Activated T-cell treated with anti-CD3 and anti-CD28 coated beads, Interleukin-2, amount 50 U/mL, for 72 hours (primary cell): ENCODE measurements around the gene ASB13. TPM values are rescaled to one million over a fixed set of nuclear protein-coding genes. Genes with fewer than 3 reads are reported as not detected.

Experiments used
- ATAC-seq, 2 donors: fragments of 150-1000 bp; cut with Tn5 transposase; replicated peaks in 1 of 2; 2 replicates each; pipeline ENCODE4 v1.10.0; 2021; ENCODE audit warnings: moderate library complexity in 2 of 2, mild to moderate bottlenecking in 1 of 2
- DNase-seq, 2 donors: peaks; one replicate each; pipeline ENCODE4 v3.0.0; 2021 to 2022; ENCODE audit warnings: mixed read lengths in 1 of 2
- H3K27ac Mint-ChIP-seq: one replicate; pipeline ENCODE4 v1.8.0; 2022; ENCODE audit warnings: mild to moderate bottlenecking, moderate library complexity, mixed read lengths
- H3K27me3 Mint-ChIP-seq: one replicate; pipeline ENCODE4 v1.8.0; 2022; ENCODE audit warnings: low read depth, mixed read lengths
- H3K36me3 Mint-ChIP-seq, 2 donors: one replicate each; pipeline ENCODE4 v1.8.0; 2022; ENCODE audit warnings: mixed read lengths in 2 of 2, mild to moderate bottlenecking in 1 of 2; ENCODE audit not compliant: insufficient read depth in 2 of 2
- H3K4me1 Mint-ChIP-seq: one replicate; pipeline ENCODE4 v1.8.0; 2022; ENCODE audit warnings: low read depth, mixed read lengths
- H3K4me3 Mint-ChIP-seq, 2 donors: one replicate each; pipeline ENCODE4 v1.8.0; 2022; ENCODE audit warnings: mild to moderate bottlenecking in 2 of 2, mixed read lengths in 2 of 2, moderate library complexity in 2 of 2
- H3K9me3 Mint-ChIP-seq, 2 donors: one replicate each; pipeline ENCODE4 v1.8.0; 2022; ENCODE audit warnings: mixed read lengths in 2 of 2
- total RNA-seq, 2 donors: library from RNA; stranded (reverse); gene quantifications; one replicate each; pipeline ENCODE4 v1.2.3, GENCODE V29; 2022

The ASB13 gene
- total RNA-seq, 2 donors from 2014 or later: 7.0 to 7.8 TPM

- ATAC-seq: no peak
- H3K27me3 Mint-ChIP-seq: no peaks in the 10 kb centered on the region
- H3K27ac Mint-ChIP-seq: no peak overlapping the region
- H3K36me3 Mint-ChIP-seq: no peaks in the 10 kb centered on the region
- peaks cover 22% of the 10 kb centered on the region for H3K4me1 Mint-ChIP-seq
- no peak for DNase-seq
- no peak overlapping the region for H3K4me3 Mint-ChIP-seq
- no peaks in the 10 kb centered on the region for H3K9me3 Mint-ChIP-seq
Observed at GRCh38 chr10:5650664-5651387, 15.6 kb downstream of the ASB13 start.

DNA sequence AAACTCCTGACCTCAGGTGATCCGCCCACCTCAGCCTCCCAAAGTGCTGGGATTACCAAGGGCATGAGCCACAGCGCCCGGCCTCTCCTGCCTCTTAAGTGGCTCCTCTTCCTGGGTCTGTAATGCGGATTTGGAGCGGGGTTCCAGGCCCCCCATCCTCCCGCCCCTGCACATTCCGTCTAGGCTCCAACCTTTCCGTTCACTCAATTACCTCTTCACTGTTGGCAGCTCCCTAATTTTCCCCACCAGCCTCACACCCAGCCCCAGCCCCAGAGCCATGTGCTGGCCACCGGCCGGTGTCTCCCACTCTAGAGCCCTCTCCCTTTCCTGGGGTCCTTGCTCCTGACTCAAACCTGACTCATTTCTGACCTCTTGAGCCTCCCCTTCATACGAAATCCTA lies 16.6 kb downstream of the ASB13 start:
- Mint-ChIP-seq H3K4me1 (peaks cover 11% of the 10 kb centered on the region), H3K4me3 (no peak overlapping the region), H3K27ac (no peak overlapping the region), H3K36me3 (no peaks in the 10 kb centered on the region), H3K9me3 (no peaks in the 10 kb centered on the region), H3K27me3 (no peaks in the 10 kb centered on the region)
- DNase-seq (no peak), ATAC-seq (no peak)

- ATAC-seq (peak in 1 of 2 donors; percentile 32), DNase-seq (no peak)
- Mint-ChIP-seq H3K27me3 (no peaks in the 10 kb centered on the region), H3K9me3 (no peaks in the 10 kb centered on the region), H3K27ac (no peak overlapping the region), H3K36me3 (peaks cover 0 to 2% of the 10 kb centered on the region in 2 donors), H3K4me3 (no peak overlapping the region), H3K4me1 (peaks cover 1% of the 10 kb centered on the region)
Observed at GRCh38 chr10:5648494-5649457, 17.6 kb downstream of the ASB13 start.

GRCh38 chr10:5647507-5648240 lies 18.7 kb downstream of the ASB13 start:
- H3K4me3 Mint-ChIP-seq: no peak overlapping the region

DNA sequence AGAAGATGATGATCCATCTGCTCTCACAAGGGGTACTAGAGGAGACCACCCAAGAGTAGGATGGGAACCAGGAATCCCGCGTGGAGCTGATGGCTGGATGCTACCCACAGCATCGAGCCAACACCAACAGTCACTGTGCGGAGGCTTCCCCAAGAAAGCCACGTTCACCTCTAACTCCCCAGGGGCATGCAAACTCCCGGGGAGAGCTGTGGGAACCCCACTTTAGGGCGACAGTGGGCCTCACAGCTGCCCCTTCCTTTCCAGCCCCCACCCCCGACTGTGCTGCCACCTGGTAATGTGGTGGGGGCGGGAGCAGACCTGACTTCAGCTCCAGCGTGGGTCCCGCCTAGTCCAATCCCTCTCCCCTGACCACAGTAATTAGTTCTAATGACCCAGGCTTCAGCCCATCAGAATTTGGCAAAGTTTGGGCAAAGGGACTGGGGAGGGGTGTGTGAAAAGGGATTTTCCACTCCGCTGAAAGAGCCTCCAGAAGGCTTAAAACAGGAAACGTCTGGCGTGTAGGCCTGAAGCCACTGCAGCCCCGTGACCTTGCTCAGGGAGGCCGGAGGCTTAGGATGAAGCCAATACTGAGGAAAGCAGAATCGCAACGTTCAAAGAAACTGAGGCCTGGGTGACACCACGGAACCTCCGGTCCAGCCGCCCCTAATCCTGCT lies 20.3 kb downstream of the ASB13 start:
- H3K4me3 Mint-ChIP-seq: no peak overlapping the region
- H3K4me1 Mint-ChIP-seq: no peaks in the 10 kb centered on the region
- DNase-seq (no peak), ATAC-seq (no peak)
- peaks cover 0 to 2% of the 10 kb centered on the region in 2 donors for H3K36me3 Mint-ChIP-seq
- no peak overlapping the region for H3K27ac Mint-ChIP-seq
- H3K9me3 Mint-ChIP-seq: no peaks in the 10 kb centered on the region
- no peaks in the 10 kb centered on the region for H3K27me3 Mint-ChIP-seq

More at GRCh38 chr10:5647507-5648240, 18.7 kb downstream of the ASB13 start:
- no peaks in the 10 kb centered on the region for H3K4me1 Mint-ChIP-seq
- DNase-seq (no peak), ATAC-seq (no peak)
- peak overlapping the region; percentile 54 for H3K27ac Mint-ChIP-seq
- H3K27me3 Mint-ChIP-seq: no peaks in the 10 kb centered on the region
- peaks cover 0 to 2% of the 10 kb centered on the region in 2 donors for H3K36me3 Mint-ChIP-seq
- H3K9me3 Mint-ChIP-seq: no peaks in the 10 kb centered on the region

DNA sequence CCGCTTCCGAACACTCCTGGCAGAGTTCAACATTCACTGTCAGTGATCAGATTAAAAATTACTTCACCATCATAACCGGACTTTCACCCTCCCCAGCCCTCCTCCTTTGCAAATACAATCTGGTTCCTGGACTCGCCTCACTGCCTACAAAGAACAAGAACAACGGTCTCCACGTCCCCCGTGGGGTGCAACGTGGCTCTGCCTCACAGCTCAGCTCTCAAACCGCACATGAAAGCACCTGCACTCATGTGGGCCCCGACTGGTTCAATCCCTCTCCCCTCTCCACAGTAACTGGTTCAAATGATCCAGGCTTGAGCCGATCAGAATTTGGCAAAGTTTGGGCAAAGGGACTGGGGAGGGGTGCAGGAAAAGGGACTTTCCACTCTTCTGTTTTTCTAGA lies 21.0 kb downstream of the ASB13 start:
- no peaks in the 10 kb centered on the region for H3K27me3 Mint-ChIP-seq
- no peak overlapping the region for H3K4me3 Mint-ChIP-seq
- no peak for ATAC-seq
- DNase-seq: no peak
- H3K4me1 Mint-ChIP-seq: no peaks in the 10 kb centered on the region
- peaks cover 0 to 2% of the 10 kb centered on the region in 2 donors for H3K36me3 Mint-ChIP-seq
- no peak overlapping the region for H3K27ac Mint-ChIP-seq
- no peaks in the 10 kb centered on the region for H3K9me3 Mint-ChIP-seq

DNA sequence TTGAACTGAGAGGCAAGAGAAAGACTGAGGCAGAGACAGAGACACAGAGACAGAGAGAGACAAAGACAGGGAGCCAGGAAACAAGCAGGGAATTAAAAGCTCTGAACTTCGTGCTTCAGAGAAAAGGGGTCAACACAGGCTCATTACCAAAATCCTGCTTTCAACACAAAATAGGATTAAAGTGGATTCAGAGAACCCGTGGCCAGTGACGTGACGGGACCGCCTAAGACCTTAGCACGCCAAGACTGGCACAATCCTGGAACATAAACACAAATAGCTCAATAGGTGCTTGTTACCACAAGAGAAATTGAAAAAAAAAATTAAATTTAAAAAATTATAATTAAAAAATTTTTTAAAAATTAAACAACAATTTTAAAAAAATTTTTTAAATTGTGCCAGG lies 21.5 kb downstream of the ASB13 start:
- ATAC-seq: no peak
- Mint-ChIP-seq H3K27ac (no peak overlapping the region), H3K9me3 (no peaks in the 10 kb centered on the region), H3K27me3 (no peaks in the 10 kb centered on the region), H3K36me3 (peaks cover 0 to 2% of the 10 kb centered on the region in 2 donors), H3K4me3 (no peak overlapping the region), H3K4me1 (no peaks in the 10 kb centered on the region)
- no peak for DNase-seq

DNA sequence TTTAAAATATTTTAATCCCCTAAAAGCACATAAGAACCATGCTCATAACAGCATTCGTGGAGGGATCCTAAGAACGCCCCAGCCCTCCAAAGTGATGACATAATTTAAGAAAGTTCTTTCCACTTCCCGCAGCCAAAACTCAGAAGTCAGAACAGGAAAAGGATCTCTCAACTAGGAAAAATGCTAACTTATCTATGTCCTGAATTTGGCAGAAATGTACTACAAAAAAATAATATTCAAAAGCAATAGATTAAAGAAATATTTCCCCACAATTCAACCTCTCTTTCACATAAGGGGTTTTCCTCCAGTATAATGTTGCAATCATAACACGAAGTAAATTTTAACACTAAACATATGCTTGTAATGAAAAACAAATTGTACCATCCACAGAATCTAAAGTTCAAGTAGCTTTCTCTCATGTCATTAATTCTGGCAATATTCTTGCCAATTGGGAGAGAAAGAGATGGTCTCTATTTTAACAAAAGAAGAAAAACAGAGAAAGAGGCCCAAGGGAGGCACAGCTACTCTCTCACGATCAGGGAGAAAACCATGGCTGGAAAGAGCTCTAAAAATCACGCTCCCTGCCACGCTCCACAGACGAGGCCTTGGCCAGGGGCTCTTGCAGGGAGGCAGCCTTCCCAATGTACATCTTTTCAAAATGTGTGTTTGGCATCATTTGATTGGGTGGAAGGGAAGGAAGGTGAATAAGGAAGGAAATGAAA lies 22.9 kb downstream of the ASB13 start:
- H3K27ac Mint-ChIP-seq: no peak overlapping the region
- ATAC-seq: no peak
- DNase-seq: no peak
- H3K9me3 Mint-ChIP-seq: no peaks in the 10 kb centered on the region
- H3K4me3 Mint-ChIP-seq: no peak overlapping the region
- H3K36me3 Mint-ChIP-seq: peaks cover 0 to 2% of the 10 kb centered on the region in 2 donors
- no peaks in the 10 kb centered on the region for H3K4me1 Mint-ChIP-seq
- no peaks in the 10 kb centered on the region for H3K27me3 Mint-ChIP-seq

- Mint-ChIP-seq H3K27ac (no peak overlapping the region), H3K27me3 (no peaks in the 10 kb centered on the region), H3K4me1 (no peaks in the 10 kb centered on the region), H3K9me3 (no peaks in the 10 kb centered on the region), H3K4me3 (no peak overlapping the region), H3K36me3 (peaks cover 0 to 2% of the 10 kb centered on the region in 2 donors)
- DNase-seq (no peak), ATAC-seq (no peak)
Observed at GRCh38 chr10:5641501-5641900, 24.9 kb downstream of the ASB13 start.

DNA sequence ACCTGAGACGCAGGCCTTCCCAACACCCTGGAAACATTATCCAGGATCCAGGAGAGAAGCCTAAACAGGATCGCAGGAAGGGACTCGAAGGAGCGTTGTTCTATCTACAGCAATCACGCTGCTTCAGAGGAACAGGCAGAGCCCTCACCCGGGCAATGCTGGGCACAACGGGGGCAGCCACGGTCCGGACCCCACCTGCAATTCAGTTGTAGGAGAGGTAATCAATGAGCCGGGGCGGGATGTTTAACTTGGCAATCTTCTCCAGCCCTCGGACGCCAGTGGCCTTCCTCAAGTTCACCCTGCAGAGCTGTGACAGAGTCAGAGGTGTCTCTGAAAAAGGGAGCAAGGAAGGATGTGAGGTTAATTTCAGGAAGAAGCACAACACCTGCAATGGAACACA lies 25.9 kb downstream of the ASB13 start:
- ATAC-seq (no peak), DNase-seq (no peak)
- no peak overlapping the region for H3K4me3 Mint-ChIP-seq
- H3K36me3 Mint-ChIP-seq: peaks cover 0 to 2% of the 10 kb centered on the region in 2 donors
- H3K9me3 Mint-ChIP-seq: no peaks in the 10 kb centered on the region
- no peaks in the 10 kb centered on the region for H3K4me1 Mint-ChIP-seq
- H3K27me3 Mint-ChIP-seq: no peaks in the 10 kb centered on the region
- no peak overlapping the region for H3K27ac Mint-ChIP-seq

GRCh38 chr10:5640036-5640435 lies 26.4 kb downstream of the ASB13 start:
- no peak overlapping the region for H3K4me3 Mint-ChIP-seq
- no peak for ATAC-seq
- H3K36me3 Mint-ChIP-seq: peaks cover 0 to 2% of the 10 kb centered on the region in 2 donors
- H3K4me1 Mint-ChIP-seq: no peaks in the 10 kb centered on the region
- no peak for DNase-seq
- no peak overlapping the region for H3K27ac Mint-ChIP-seq
- no peaks in the 10 kb centered on the region for H3K9me3 Mint-ChIP-seq
- no peaks in the 10 kb centered on the region for H3K27me3 Mint-ChIP-seq

- H3K27me3 Mint-ChIP-seq: no peaks in the 10 kb centered on the region
- no peaks in the 10 kb centered on the region for H3K4me1 Mint-ChIP-seq
- ATAC-seq (no peak), DNase-seq (no peak)
- H3K9me3 Mint-ChIP-seq: no peaks in the 10 kb centered on the region
- no peak overlapping the region for H3K27ac Mint-ChIP-seq
- H3K4me3 Mint-ChIP-seq: no peak overlapping the region
- no peaks in the 10 kb centered on the region for H3K36me3 Mint-ChIP-seq
Observed at GRCh38 chr10:5639066-5639465, 27.3 kb downstream of the ASB13 start.
